UCSD-AML1 (cell line): ENCODE measurements around the gene FANCG.

ENCODE experiments used
- DNase-seq: peaks from one replicate; lab custom pipeline; 2025; ENCODE audit not compliant: unreplicated experiment; lab: John Stamatoyannopoulos, UW

FANCG gene

GRCh38 chr9:35067056-35067455 lies 12.7 kb downstream of the FANCG start:
- DNase-seq: no peak

- DNase-seq: no peak
Measured at GRCh38 chr9:35060548-35061207, 19.1 kb downstream of the FANCG start.

- DNase-seq: no peak
Measured at GRCh38 chr9:35059438-35059837, 20.3 kb downstream of the FANCG start.

GRCh38 chr9:35057271-35057620 lies 22.5 kb downstream of the FANCG start:
- no peak for DNase-seq

- no peak for DNase-seq
Measured at GRCh38 chr9:35056571-35057270, 23.0 kb downstream of the FANCG start.

- DNase-seq: no peak
Measured at GRCh38 chr9:35054871-35055644, 24.7 kb downstream of the FANCG start.

GRCh38 chr9:35054185-35054835 lies 25.4 kb downstream of the FANCG start:
- DNase-seq: no peak

- peak; percentile 20 for DNase-seq
Measured at GRCh38 chr9:35051069-35051967, 28.4 kb downstream of the FANCG start.

GRCh38 chr9:35048511-35048910 lies 31.2 kb downstream of the FANCG start:
- DNase-seq: no peak

GRCh38 chr9:35044071-35044470 lies 35.7 kb downstream of the FANCG start:
- DNase-seq: no peak

GRCh38 chr9:35042891-35043545 lies 36.7 kb downstream of the FANCG start:
- DNase-seq: no peak

- peak; percentile 19 for DNase-seq
Measured at GRCh38 chr9:35042081-35042604, 37.6 kb downstream of the FANCG start.

- DNase-seq: no peak
Measured at GRCh38 chr9:35035851-35036701, 43.7 kb downstream of the FANCG start.

GRCh38 chr9:35033101-35033500 lies 46.6 kb downstream of the FANCG start:
- no peak for DNase-seq

- DNase-seq: no peak
Measured at GRCh38 chr9:35029852-35030251, 49.9 kb downstream of the FANCG start.

- no peak for DNase-seq
Measured at GRCh38 chr9:35029241-35029640, 50.5 kb downstream of the FANCG start.

GRCh38 chr9:35028341-35028740 lies 51.4 kb downstream of the FANCG start:
- no peak for DNase-seq

GRCh38 chr9:35027860-35028259 lies 51.9 kb downstream of the FANCG start:
- DNase-seq: no peak

- no peak for DNase-seq
Measured at GRCh38 chr9:35027374-35027773, 52.4 kb downstream of the FANCG start.
